Measurements from ENCODE around the gene HOXA10.

The HOXA10 gene

DNA sequence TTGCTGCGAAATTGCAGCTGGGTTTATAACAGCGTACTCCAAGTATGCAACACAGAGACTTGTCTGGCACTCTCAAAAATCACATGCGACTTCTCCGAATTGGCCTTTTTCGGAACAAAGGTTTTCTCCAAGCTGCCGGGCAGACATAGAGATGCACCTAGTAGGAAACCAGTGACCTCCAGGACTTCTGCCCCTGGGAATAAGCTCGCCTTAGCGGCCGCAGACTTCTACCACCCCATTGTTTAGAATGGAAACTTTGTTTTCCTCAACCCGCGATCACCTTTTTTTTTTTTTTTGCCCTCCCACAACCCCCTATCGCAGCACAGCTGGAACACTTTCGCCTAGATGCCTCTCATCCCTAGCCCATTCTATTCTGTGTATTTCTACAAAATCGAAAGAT lies 4.9 kb upstream of the HOXA10 start:
- no peak for DNase-seq (ENCODE audit: low spot score)

DNA sequence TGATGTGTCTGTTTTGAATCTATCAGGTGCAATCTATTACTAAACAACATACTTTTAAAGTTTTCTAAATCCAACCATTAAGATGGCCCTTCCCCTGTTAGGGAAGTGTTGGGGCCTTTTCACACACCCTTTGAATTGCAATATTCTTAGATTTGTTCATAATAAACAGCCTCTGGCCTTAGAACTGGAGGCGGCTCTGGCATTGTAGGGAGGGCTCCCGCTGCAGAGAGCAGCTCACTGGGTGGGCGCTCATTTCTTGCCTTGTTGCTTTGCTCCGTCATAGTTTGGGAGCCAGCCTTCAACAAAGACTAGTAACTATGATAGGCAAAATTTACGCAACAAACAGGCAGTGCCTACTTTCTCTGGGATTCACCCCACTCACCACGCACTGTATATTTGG lies 4.2 kb upstream of the HOXA10 start:
- no peak for DNase-seq (ENCODE audit: low spot score)

DNA sequence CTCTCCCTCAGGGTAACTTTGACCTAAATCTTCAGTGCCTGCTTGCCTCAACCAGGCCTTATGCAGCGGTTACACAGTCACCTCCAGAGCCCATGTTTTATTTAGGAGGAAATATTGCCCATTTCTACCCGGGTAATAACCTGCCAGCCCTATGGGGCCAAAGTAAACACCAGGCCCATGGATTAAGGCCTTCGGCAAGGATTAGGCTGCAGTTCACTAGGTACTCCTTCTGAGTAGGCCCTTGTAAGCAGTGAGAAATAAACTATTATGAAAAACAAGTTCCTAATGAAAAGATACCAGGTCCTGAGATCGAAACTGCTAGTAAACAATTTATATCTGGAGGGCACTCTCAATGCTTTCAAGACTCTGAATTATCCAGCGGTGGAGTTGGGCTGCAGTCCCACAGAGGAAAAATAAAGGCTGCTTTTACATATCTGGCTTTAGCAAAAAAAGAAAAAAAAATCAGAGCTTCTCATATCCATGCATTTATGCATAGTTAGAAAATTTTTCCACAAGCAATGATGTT lies 3.7 kb upstream of the HOXA10 start:
- DNase-seq (ENCODE audit: low spot score), result no peak

DNA sequence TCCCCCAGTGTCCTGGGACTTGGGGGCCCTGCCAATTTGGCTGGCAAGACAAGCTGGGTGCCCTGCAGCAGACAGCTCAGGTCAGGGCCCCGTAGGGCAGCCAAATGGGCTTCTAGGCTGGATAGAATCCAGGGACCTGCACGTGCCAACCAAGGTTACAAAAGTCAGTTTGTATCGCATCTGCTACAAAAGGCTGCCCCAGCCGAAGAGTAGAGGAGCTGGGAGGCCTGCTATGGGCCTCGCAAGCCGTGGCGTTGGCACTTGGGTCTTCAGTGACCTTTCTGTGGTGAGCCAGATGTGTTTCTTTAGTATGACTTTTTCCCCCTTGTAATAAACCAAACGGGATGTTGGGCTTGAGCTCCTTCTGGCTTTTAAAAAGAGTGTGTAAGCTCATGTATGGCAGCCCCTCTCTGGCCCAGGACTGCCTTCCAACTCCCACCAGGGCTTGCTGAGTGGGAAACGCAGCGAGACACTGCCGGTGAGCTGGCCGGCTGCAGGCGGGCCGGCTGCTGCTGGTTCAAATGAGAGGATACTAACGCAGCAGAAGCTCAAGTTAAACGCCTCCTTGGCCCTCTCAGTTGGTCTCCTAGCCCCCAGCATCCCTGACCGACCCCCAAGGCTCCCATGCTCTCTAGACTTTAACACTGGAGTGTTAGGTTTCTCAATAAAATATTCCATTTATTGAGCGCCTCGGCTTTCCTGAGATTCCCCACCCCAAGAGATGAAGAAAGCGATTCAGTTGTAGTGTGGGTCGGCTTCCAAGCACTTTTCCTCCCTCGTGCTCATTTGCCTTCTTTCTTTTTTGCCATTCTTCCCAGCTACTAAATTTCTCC lies 3.1 kb upstream of the HOXA10 start:
- DNase-seq (ENCODE audit: low spot score), result no peak

DNA sequence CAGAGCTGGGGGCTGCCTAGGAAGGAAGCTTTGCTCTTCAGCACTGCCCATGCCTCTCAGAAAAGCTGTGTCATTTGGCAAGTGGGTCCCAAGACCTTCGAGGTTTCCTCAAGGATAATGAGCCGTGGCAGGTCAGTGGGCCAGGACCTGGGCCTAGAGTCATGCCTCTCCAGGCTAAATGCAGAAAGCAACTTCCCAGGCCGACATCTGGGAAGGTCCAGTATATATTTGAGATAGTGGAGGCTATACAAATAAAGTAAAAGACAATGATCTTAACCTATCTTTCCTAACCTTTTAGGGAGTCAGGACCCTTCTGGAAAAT lies 2.4 kb upstream of the HOXA10 start:
- DNase-seq (ENCODE audit: low spot score), result no peak

DNA sequence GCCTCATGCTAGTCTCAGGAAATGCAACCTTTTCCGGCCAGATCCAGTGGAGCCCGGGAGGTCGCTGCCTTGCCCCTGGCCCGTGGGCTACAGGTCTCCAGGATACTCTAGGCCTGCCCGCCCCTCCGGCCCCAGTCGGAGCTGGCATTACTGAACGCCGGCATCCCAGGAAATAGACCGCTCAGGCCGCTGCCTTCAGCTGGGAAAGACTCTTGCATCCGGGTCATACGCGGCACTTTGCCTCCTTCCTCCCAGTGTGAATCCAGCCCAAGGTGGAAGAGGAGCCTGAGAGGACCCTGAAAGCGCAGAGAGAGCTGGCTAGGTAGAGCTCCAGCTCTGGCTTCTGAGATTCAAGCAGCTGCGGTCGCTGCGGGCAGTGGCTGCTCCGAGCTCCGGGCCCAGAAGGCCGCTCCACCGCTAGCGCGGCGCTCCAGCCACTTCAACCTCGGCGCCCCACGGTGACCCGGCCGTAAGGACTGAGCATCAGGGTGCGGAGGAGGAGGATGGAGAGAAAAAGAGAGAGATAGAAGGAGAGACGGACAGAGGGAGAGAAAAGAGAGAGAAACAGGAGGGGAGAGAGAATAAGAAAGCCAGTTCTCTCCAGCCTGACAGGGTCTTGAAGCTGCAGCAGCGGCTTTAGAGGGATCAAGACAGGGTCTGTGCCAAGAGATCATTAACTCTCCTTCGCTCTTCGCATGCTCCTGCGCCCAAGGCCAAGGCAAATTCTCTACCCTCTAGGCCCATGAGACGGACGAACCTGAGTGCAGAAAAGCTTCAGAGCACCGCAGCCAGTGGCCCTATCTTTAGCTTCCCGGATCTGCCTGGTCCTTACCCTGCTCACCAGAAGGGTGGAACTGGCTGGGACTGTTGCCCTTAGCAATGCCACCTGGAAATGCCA lies 1.8 kb upstream of the HOXA10 start:
- DNase-seq (ENCODE audit: low spot score), result no peak

DNA sequence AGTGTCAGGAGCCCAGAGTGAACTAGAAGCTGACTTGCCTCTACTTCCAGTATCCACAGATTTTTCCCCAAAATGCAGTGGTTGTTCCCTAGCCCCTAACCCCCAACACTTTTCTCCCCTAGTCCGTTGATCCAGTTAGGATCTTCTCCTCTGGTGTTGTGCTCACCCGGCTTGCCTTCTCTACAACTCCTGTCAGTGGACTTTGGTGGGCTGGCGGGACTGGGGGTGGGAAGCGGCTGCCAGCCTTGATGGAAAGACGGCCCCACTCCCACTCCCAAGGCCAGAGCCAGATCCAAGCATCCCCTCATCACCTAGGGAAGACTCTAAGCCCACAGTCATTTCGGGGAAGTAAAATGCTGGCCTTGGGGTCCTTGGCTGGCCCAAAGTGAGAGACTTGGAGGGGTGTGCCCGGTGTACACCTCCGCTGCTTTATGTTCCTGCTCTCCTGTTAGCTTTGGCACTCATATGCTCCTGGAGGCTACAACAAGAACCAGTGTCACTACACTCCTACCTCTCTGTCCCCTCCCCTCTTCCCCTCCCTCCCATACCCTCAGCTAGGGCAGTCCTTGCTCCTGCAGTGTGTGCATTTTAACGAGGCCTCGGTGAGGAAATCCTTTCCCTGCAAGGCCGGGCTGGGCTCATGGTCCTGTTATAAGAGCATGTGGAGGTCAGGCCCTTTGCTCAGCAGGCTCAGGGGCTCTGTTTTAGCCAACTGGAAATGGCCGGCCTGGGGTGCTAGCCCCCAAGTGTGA lies 930 bp upstream of the HOXA10 start:
- DNase-seq (ENCODE audit: low spot score), result no peak

DNA sequence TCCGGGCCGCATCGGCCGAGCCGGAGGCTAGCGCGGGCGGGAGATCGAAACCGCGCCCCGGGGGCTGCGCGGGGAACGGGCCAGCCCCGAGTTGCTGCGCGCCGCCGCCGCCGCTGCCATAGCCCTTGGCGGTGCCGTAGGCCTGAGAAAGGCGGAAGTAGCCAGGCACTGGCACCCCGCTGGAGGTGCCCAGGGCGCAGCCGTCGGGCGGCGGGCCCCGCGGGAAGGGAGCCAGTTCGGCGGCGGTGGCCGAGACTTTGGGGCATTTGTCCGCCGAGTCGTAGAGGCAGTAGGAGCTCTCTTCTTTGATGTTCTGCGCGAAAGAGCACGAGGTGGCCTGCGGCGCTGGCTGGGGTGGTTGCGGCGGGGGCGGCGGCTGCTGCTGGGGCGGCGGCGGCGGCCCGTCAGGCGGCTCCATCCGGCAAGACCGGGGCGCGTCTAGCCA lies 587 bp downstream of the HOXA10 start:
- DNase-seq (ENCODE audit: low spot score), result no peak

DNA sequence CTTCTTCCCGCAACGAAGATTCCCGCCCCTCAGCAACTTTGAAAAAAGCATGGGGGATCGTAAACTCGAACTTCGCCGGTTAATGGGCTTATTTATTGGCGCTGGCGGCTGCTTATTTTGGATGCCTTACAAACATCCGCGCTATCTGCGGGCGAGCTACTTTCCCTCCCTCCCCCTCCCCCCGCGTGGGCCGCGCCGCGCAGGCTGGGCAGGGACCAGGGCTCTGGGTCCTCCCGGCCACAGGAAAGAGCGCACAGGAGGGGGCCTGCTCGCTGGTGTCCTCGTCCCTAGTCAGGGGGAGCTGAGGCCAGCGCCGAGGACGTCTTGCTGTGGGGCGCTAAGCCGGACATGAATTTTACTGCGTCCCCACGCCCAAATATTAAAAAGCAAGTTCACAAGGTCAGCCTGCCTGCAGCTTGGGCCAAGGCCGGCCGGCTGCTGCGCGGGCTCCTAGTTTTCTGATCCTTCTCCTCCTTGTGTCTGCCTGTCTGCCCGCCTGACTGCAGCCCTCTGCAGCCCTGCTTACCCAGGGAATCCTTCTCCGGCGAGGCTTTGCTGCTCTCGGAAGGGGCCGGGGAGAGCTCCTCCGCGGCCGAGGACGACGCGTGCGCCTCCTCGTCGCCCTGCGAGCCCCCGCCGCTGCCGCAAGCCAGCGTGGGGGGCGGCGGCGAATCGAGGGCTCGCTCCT lies 1.2 kb downstream of the HOXA10 start:
- peak; percentile 64 for DNase-seq (ENCODE audit: low spot score)

DNA sequence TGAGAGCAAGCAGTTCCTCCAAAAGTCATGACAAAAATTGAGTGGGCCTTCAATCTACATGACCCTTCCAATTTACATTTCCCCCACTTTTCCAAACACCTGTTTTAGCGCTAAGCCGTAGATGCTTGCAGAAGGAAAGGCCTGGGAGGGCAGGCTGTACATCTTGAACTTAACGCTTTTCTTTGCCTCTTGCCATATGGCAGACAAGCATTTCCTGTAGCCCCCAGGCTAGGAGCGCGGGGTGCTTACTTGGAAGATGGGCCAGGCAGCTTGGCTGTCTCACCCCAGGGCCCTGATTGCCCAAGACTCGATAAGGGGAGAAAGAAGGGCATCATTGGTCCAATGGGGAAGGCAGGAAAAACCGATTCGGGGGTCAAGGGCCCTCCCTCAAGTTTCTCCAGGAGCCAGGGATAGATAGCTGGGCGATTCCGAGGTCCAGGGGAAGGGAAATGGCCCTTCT lies 1.8 kb downstream of the HOXA10 start:
- DNase-seq (ENCODE audit: low spot score), result peak; percentile 4

DNA sequence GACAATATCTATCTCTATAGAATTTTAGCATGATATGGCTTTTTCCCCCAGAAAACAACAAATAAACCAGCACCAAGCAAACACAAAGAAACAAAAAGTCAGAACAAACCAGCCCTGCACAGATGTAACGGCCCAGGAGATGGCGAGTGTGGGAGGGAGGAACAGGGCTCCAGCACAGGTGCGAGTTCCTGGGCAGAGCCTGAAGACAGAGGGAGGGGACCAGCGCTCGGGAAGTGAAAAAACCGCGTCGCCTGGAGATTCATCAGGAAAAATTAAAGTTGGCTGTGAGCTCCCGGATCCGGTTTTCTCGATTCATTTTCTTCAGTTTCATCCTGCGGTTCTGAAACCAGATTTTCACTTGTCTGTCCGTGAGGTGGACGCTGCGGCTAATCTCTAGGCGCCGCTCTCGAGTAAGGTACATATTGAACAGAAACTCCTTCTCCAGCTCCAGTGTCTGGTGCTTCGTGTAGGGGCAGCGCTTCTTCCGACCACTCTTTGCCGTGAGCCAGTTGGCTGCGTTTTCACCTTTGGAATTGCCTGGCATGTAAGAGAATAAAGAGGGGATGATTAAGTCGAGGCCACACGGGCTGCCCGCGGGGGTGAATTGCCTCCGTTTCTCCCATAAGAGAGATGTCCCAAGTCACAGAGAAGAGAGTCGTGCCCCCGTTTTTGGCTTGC lies 2.3 kb downstream of the HOXA10 start:
- DNase-seq (ENCODE audit: low spot score), result no peak

DNA sequence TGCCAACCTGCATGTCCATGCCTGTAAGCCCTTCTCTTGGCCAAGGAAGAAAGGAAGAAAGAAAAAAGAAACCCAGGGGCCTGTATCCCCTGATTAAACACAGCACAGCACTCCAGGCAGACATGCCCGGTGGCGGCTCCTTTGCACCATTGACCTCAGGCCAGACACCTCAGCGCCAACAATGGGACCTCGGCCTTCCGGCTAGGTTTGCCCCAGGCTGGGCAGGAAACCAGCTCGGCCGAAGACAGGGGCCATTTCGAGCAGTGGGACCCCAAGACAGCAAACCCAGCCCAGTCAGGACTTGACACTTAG lies 2.8 kb downstream of the HOXA10 start:
- no peak for DNase-seq (ENCODE audit: low spot score)

DNA sequence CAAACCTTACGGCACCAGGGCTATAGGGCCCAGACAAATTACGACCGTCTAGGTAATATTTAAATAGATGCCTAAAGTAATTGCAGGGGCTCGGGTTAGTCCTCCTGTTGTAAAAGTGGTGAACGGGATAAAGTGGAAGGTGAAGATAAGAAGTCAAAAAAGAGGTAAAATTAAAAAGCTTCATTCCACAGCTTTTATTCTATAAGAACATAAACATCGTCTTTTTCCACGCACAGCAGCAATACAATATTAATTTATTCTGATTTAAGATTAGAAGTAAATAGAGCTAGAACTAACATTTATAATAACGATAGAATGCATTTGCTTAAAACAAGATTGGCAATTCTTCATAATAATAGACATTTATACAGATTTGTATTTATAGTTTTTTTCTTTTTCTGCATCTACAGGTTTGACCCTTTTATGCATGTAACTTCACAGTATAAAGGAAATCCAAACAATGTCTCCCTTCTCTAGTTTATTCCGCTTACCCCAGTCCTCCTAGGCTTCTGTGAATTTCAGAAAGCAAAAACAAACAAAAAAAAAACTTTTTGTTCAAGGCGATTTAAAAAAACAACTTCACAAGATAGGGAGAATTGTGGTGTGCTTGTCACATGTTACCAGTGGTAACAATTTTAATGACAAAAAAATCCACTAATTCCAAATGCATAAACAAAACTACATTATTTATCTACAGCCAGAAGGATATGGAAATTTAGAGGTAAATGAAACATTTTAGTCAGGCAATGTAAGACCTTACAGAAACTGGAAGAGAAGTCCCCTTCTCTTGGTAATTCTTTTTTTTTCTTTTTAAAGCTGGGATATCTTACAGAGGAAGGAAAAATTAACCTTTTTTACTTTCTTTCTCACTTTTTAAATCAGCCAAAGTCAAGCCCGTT lies 3.4 kb downstream of the HOXA10 start:
- DNase-seq (ENCODE audit: low spot score), result no peak

DNA sequence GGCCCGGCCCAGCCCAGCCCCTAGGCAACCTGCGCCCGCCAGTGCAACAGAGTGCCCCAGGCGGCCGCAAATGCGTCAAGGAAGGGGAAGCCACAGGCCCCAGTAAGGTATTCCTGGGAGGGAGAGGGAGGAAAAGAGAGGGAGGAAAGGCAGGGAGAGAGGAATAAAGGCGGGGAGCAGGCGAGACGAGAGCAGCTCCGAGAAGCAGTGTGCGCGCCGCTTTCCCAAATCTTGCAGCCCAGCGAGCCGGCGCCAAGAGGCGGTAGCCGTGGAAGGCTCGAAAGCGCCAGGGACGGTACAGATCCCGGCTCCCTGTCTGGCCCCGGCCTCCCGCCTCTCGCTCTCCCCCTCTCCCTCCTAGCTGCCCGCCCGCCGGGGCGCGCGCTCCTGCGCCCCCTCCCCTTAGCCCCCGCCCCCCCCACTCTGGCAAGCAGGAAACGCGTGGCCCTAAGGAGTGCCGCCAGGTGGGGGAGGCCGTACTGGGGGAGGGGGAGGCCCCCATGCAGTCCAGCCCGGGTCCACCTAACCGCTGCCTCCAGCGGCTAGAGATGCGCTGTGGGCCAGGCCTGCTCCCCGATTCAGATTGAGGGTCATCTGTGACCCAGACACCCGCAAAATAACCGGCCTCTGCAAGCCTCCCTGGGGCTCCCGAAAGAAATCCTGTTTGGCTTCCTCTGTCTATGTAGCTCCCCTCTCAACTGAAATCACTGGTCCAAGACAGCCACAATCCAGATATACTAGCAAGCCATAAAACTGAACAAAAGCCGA lies 4.3 kb downstream of the HOXA10 start:
- DNase-seq (ENCODE audit: low spot score), result no peak

DNA sequence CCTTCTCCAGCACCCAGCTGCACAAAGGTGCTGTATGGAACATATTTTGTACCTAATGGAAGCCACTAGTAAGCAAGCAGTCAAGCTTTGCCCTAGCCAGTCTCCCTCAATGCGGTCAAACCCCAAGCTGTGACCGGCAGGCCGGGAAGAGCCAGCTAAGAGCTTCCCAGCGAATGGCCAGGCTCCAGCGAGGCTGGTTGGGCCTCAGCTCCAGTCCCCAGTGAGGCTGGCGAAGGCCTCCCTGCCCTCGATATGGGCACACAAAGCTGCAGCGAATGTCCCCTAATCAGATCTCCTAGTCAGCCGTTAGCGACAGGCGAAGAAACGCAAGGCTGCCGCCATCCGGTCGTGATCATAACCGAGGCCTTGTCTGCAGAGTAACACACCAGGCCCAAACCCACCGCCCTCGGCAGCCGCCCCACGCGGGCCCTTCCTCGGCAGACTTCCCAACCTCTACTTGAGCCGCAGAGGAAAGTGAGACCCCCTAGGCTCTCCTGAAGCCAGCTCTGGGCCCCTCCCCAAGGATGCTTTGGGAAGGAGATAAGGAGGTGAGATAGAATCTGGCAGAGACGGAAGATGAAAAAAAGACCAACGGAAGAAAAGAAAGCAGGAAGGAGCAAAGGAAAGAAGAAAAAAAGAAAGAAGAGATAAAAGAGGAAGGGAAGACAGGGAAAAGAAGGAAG lies 5.7 kb downstream of the HOXA10 start:
- DNase-seq (ENCODE audit: low spot score), result no peak

DNA sequence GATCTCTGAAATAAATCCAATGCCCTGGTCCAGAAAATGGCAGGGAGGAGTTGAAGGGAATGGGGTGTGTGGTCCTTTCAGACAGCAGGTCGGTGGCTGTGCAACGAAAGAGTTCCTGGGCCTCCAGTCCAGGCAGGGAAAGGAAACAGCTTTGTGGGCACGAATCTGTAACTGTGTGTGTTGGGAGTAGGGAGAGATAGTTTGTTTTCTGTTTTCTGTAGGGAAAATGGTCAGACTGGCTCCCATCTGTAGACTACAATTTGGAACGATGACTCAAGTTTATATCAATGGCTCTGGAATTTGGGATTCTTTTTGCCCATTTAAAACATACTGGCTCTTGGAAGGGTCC lies 6.2 kb downstream of the HOXA10 start:
- no peak for DNase-seq (ENCODE audit: low spot score)

DNA sequence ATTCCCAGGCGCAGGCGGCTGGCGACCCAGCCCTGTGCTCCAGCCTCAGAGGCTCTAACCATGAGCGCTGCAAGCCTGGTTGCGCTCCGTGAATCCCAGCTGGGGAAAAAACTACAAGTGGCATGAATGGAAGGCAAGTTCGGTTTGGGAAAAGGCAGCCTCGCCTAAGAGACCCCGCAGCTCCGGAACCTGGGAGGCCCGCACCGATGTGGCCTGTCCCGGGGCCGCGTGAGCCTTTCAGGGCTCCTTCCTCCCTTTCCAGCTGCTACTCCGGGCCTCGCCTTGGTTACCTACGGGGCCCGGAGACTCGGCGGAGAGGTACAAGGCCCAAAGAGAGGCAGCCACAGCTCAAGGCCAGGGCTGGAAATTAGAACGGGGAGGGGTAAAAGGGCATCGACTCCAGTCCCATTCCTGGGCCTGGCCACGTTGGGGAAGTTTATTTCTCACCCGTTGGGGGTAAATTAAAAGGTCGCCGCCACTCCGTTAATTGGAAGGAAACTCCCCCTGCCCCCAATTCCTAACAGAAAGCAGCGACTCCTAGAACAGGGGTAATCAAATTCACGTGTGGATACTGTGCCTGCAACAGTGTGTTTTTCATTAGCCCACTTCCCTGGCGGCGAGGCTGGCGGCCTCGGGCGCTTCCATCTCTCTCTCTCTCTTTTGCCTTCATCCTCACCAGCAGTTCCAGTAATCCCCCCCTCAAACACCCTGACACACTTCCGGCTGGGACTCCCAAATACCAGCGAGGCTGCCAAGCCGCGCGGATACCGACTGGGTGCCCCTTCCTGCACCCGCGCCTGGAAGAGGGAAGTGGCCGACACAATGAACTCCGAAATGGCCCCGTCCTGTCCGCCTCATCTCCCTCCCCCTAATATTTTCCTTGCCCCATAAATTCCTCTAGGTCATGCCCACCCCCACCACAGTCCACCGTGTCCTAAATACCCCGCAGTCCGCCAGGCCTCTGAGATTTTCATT lies 7.3 kb downstream of the HOXA10 start:
- DNase-seq (ENCODE audit: low spot score), result no peak

Measured in AG08395 (cell line).